ENCODE measurements around the gene CNIH2. TPM values are rescaled to one million over a fixed set of nuclear protein-coding genes. Genes with fewer than 3 reads are reported as not detected.

The CNIH2 gene
- total and polyA plus RNA-seq, 2 of the 8 experiments (the other 6 are each of a cell fraction or from before 2014, with no cell fraction given): 12.5 to 15.8 TPM

- FAIRE-seq (no peak), DNase-seq (ENCODE audit: low read depth in 1 of 2, low spot score in 2 of 2) (no peak)
- Histone ChIP-seq H3K4ac (replicated peaks; ENCODE audit: insufficient read length, low read depth, low read length) (peak overlapping the region; percentile 96), H3K4me1 (replicated peaks in 1 of 4; ENCODE audit: control insufficient read depth in 3 of 4, insufficient read depth in 4 of 4, low read length in 3 of 4) (peaks cover 12 to 32% (median 22%) of the 10 kb centered on the region in 4 experiments), H3K56ac (replicated peaks; ENCODE audit: insufficient read length, low read depth, low read length) (peak overlapping the region; percentile 65), H3K23me2 (ENCODE audit: low read depth, low read length) (peaks cover 8% of the 10 kb centered on the region), H3K79me2 (ENCODE audit: control insufficient read depth in 1 of 2, insufficient read depth in 2 of 2, low read length in 2 of 2) (no peaks in the 10 kb centered on the region), H3K36me3 (ENCODE audit: control insufficient read depth in 2 of 4, insufficient read depth in 4 of 4, low read length in 3 of 4) (no peaks in the 10 kb centered on the region), H2BK20ac (ENCODE audit: low read length) (peak overlapping the region; percentile 48; the same call in 1 of the 2 replicates), H3K27me3 (replicated peaks in 1 of 4; ENCODE audit: control insufficient read depth in 3 of 4, extremely low read depth in 1 of 4, insufficient read depth in 3 of 4, low read length in 3 of 4) (peaks cover 0 to 3% (median 0%) of the 10 kb centered on the region in 4 experiments; a peak in 2 of 7 replicates), H3K4me2 (ENCODE audit: insufficient read depth in 1 of 2, low read depth in 2 of 2, low read length in 2 of 2) (peak overlapping the region; percentile 48 to 88), H2BK12ac (ENCODE audit: low read depth, low read length) (peak overlapping the region; percentile 71; the same call in 1 of the 2 replicates), H2AK5ac (ENCODE audit: low read depth, low read length) (no peak overlapping the region), H4K8ac (ENCODE audit: extremely low read depth, insufficient read depth, low read length) (peak overlapping the region; percentile 87), H2BK5ac (ENCODE audit: low read depth, low read length) (peak overlapping the region; percentile 90; the same call in 1 of the 2 replicates), H2BK120ac (replicated peaks; ENCODE audit: low read depth, low read length) (peak overlapping the region; percentile 38), H3K14ac (ENCODE audit: insufficient read length) (no peak overlapping the region), H4K5ac (ENCODE audit: insufficient read length, low read depth, low read length) (peak overlapping the region; percentile 84), H2AFZ (ENCODE audit: low read length) (peak overlapping the region; percentile 65; the same call in 1 of the 2 replicates), H3K27ac (ENCODE audit: low read depth, low read length) (0 out of 2 replicates have a peak overlapping the region, but pooled peaks have one; percentile 22), H3K18ac (ENCODE audit: extremely low read depth, low read length) (peak overlapping the region; percentile 83), H3K9me3 (ENCODE audit: insufficient read depth in 2 of 2, low read depth in 1 of 2, low read length in 1 of 2) (no peaks in the 10 kb centered on the region), H3K23ac (ENCODE audit: insufficient read length) (no peak overlapping the region), H3K79me1 (ENCODE audit: low read depth, low read length) (no peaks in the 10 kb centered on the region), H3K4me3 (ENCODE audit: extremely low read depth in 1 of 4, insufficient read depth in 2 of 4, low read depth in 3 of 4, low read length in 4 of 4) (peak overlapping the region; percentile 39 to 70 (median 54)), H4K20me1 (replicated peaks in 1 of 2; ENCODE audit: control insufficient read depth in 1 of 2, insufficient read depth in 2 of 2, low read length in 2 of 2) (no peaks in the 10 kb centered on the region), H4K91ac (replicated peaks; ENCODE audit: insufficient read length, low read length) (peak overlapping the region; percentile 88), H3K9ac (replicated peaks in 1 of 4; ENCODE audit: extremely low read depth in 1 of 4, low read depth in 3 of 4, low read length in 3 of 4) (peak overlapping the region in 3 of 4 experiments; percentile 29 to 68 (median 62); a peak in 5 of 7 replicates), H2BK15ac (ENCODE audit: low read length) (peak overlapping the region; percentile 46; the same call in 1 of the 2 replicates)
- 48% methylated on average over 18 of the region's 38 CpGs; no CpG with 5 or more reads in 1 of the 2 experiments for WGBS, 2 experiments (ENCODE audit: extremely low coverage in 1 of 2, insufficient coverage in 1 of 2, insufficient read length in 1 of 2, insufficient replicate concordance in 2 of 2, low coverage in 1 of 2, low lambda C conversion rate in 2 of 2, missing lambda C conversion rate in 1 of 2)
- CTCF ChIA-PET (ENCODE audit: partially characterized antibody): interaction anchor here (0.8 to 11.7 kb wide), 24 partner anchors 9 to 169 kb away, joined by 3 to 242 read pairs (median 5); partner anchors contain the start of genes B4GAT1, RAB1B, RIN1 and SLC29A2
- POLR2A ChIA-PET (ENCODE audit: partially characterized antibody): interaction anchor here (1.0 to 4.1 kb wide), 17 partner anchors 8 to 57 kb away, joined by 3 to 25 read pairs (median 7); partner anchors contain the start of genes BRMS1, RIN1, TMEM151A and YIF1A
- TF ChIP-seq RFX5 (IDR thresholded peaks at IDR 0.05; ENCODE audit: borderline replicate concordance, low read depth, low read length) (no peak), KDM1A (IDR thresholded peaks at IDR 0.05; ENCODE audit: borderline replicate concordance, low read length) (0 out of 2 replicates have a peak, but pooled peaks have one; percentile 84), YY1 (IDR thresholded peaks at IDR 0.05; ENCODE audit: low read depth, low read length) (no peak), CBX5 (IDR thresholded peaks at IDR 0.05; ENCODE audit: low read depth, low read length) (no peak), TCF12 (IDR thresholded peaks at IDR 0.05; ENCODE audit: low read depth, low read length) (no peak), KDM5A (IDR thresholded peaks at IDR 0.05; ENCODE audit: low read length) (no peak), ZNF274 (IDR thresholded peaks at IDR 0.05; ENCODE audit: borderline replicate concordance, extremely low read depth, low read length) (no peak), SP1 (IDR thresholded peaks at IDR 0.05; ENCODE audit: low read depth, low read length) (no peak), CHD1 (IDR thresholded peaks at IDR 0.05; ENCODE audit: low read depth, low read length) (no peak), EGR1 (IDR thresholded peaks at IDR 0.05; ENCODE audit: borderline replicate concordance, low read depth, low read length) (no peak), RBBP5 (IDR thresholded peaks at IDR 0.05; ENCODE audit: borderline replicate concordance, low read depth, low read length) (no peak), CEBPB (IDR thresholded peaks at IDR 0.05; ENCODE audit: low read depth, low read length) (no peak)
Measured at GRCh38 chr11:66313321-66314185, 35.6 kb downstream of the CNIH2 start.

Data from H1 (cell line).